Caki2 (cell line): ENCODE results near the gene GOLGA6L9. TPM values are rescaled to one million over a fixed set of nuclear protein-coding genes. Genes with fewer than 3 reads are reported as not detected.
"Not testable (repeated sequence)": the region's sequence is repeated elsewhere in the genome, so short reads cannot be mapped to it uniquely, and the experiment has no call there.

ENCODE experiments used
- DNase-seq: peaks from one replicate; pipeline ENCODE4 v3.0.0-alpha.2; 2015; ENCODE audit warnings: low read depth
- in situ Hi-C: cut with HindIII; loops from 2 replicates; pipeline ENCODE4 v1.10.0; 2016; ENCODE audit warnings: low sequenced_read_pairs, low pct_unique_long_range_greater_than_20kb, mixed read lengths
- total RNA-seq: library from RNA; depleted of rRNA; stranded (reverse); fragments of >200 nt; shearing (Covaris generic); gene quantifications from 2 replicates; pipeline ENCODE4 v1.2.3, GENCODE V29; 2014; ENCODE audit warnings: low replicate concordance; rRNA removed

GOLGA6L9 gene
- total RNA-seq, 1 experiment from 2014 or later = 1.1 TPM

GRCh38 chr15:82445420-82445819, 15.8 kb downstream of the GOLGA6L9 start:
- in situ Hi-C loops, DNase-seq: not testable (repeated sequence)

GRCh38 chr15:82457336-82457735, 27.7 kb downstream of the GOLGA6L9 start:
- in situ Hi-C loops, DNase-seq: not testable (repeated sequence)

GRCh38 chr15:82465629-82466028, 36.0 kb downstream of the GOLGA6L9 start:
- in situ Hi-C loops, DNase-seq: not testable (repeated sequence)

- DNase-seq, in situ Hi-C loops: not testable (repeated sequence)
Observed at GRCh38 chr15:82468205-82468604, 38.6 kb downstream of the GOLGA6L9 start.

- in situ Hi-C loops, DNase-seq: not testable (repeated sequence)
Observed at GRCh38 chr15:82469381-82469780, 39.8 kb downstream of the GOLGA6L9 start.

- DNase-seq, in situ Hi-C loops: not testable (repeated sequence)
Observed at GRCh38 chr15:82472269-82472982, 42.8 kb downstream of the GOLGA6L9 start.

GRCh38 chr15:82474596-82475325, 45.1 kb downstream of the GOLGA6L9 start:
- in situ Hi-C loops, DNase-seq: not testable (repeated sequence)

- DNase-seq, in situ Hi-C loops: not testable (repeated sequence)
Observed at GRCh38 chr15:82475345-82475967, 45.8 kb downstream of the GOLGA6L9 start.

- DNase-seq, in situ Hi-C loops: not testable (repeated sequence)
Observed at GRCh38 chr15:82476697-82477342, 47.2 kb downstream of the GOLGA6L9 start.

GRCh38 chr15:82477343-82478057, 47.9 kb downstream of the GOLGA6L9 start:
- DNase-seq, in situ Hi-C loops: not testable (repeated sequence)

Other genes with a start within 250 kb of the GOLGA6L9 start
- gene EFL1, start 167.1 kb upstream of the GOLGA6L9 start, total RNA-seq = 3.3 and 12.1 TPM in 2 replicates
- not detected in 2 replicates for gene SAXO2, start 167.0 kb upstream of the GOLGA6L9 start, total RNA-seq
- not detected in 2 replicates for gene GOLGA6L10, start 80.3 kb upstream of the GOLGA6L9 start, total RNA-seq
- gene RPS17, start 110.6 kb downstream of the GOLGA6L9 start, total RNA-seq = 2,842 and 2,968 TPM in 2 replicates
- gene CPEB1, start 217.5 kb downstream of the GOLGA6L9 start, total RNA-seq = 15.8 and 16.7 TPM in 2 replicates